IMR-90 (cell line): ENCODE measurements around the gene KLF7. TPM values are rescaled to one million over a fixed set of nuclear protein-coding genes. Genes with fewer than 3 reads are reported as not detected.

ENCODE experiments used
- ATAC-seq: fragments of 200-7000 bp; cut with Tn5 transposase; 2 replicates; pipeline ENCODE4 v1.9.1; 2020; ENCODE audit warnings: low read depth, mild to moderate bottlenecking, moderate library complexity
- BruUV-seq: library from RNA; stranded (reverse); fragments of 400-500 nt; replicated peaks from 2 replicates; lab custom pipeline; 2021; lab: Mats Ljungman, UMichigan
- CTCF ChIA-PET: fragments of 300-600 bp; formaldehyde crosslinking; extraction: SDS; loops from one replicate; lab custom pipeline; 2021; ENCODE audit warnings: antibody characterized with exemption; lab: Yijun Ruan, JAX
- POLR2A ChIA-PET: fragments of 300-600 bp; sonication (Branson Sonifier 250); formaldehyde crosslinking; loops from one replicate; lab custom pipeline; 2022; ENCODE audit warnings: antibody characterized with exemption; ENCODE audit not compliant: unreplicated experiment; lab: Charles Lee
- DNase-seq: peaks from one replicate; pipeline ENCODE4 v3.0.0; 2013
- H2AFZ ChIP-seq: replicated peaks from 2 replicates; pipeline ENCODE3; 2013; ENCODE audit warnings: low read length, mild to moderate bottlenecking; ENCODE audit not compliant: poor library complexity
- H2AK5ac ChIP-seq: 2 replicates; pipeline ENCODE4 v1.6.1; 2013; ENCODE audit warnings: low read depth, low read length, inconsistent platforms
- H2AK9ac ChIP-seq: replicated peaks from 2 replicates; pipeline ENCODE3; 2013; ENCODE audit warnings: mild to moderate bottlenecking, low read depth, low read length, moderate library complexity; ENCODE audit not compliant: poor library complexity
- H2BK120ac ChIP-seq: 2 replicates; pipeline ENCODE4 v1.6.1; 2013; ENCODE audit warnings: low read depth, low read length, inconsistent platforms
- H2BK15ac ChIP-seq: 3 replicates; pipeline ENCODE4 v1.6.1; 2013; ENCODE audit warnings: low read depth, low read length, inconsistent platforms
- H2BK20ac ChIP-seq: 2 replicates; pipeline ENCODE4 v1.6.1; 2013; ENCODE audit warnings: low read depth, mild to moderate bottlenecking, inconsistent platforms, low read length, moderate library complexity
- H2BK5ac ChIP-seq: 2 replicates; pipeline ENCODE4 v1.6.1; 2013; ENCODE audit warnings: mild to moderate bottlenecking, low read depth, low read length, inconsistent platforms; ENCODE audit not compliant: poor library complexity, severe bottlenecking
- H3K14ac ChIP-seq: replicated peaks from 2 replicates; pipeline ENCODE4 v1.6.1; 2013; ENCODE audit warnings: low read depth, low read length, inconsistent platforms
- H3K18ac ChIP-seq: 2 replicates; pipeline ENCODE4 v1.6.1; 2013; ENCODE audit warnings: low read depth, low read length, control low read depth
- H3K23ac ChIP-seq: 2 replicates; pipeline ENCODE4 v1.6.1; 2013; ENCODE audit warnings: low read depth, low read length, inconsistent platforms
- H3K27ac ChIP-seq: 2 replicates; pipeline ENCODE4 v1.5.1; 2013; ENCODE audit warnings: mild to moderate bottlenecking, control low read depth, low read length; ENCODE audit not compliant: insufficient read depth
- H3K27me3 ChIP-seq: 2 replicates; pipeline ENCODE4 v1.6.1; 2013; ENCODE audit warnings: low read length; ENCODE audit not compliant: control insufficient read depth, insufficient read depth
- H3K36me3 ChIP-seq: 2 replicates; pipeline ENCODE4 v1.6.1; 2013; ENCODE audit warnings: low read length, mixed read lengths; ENCODE audit not compliant: control insufficient read depth, insufficient read depth
- H3K4ac ChIP-seq: 2 replicates; pipeline ENCODE4 v1.6.1; 2013; ENCODE audit warnings: low read depth, low read length, inconsistent platforms
- H3K4me1 ChIP-seq: 2 replicates; pipeline ENCODE4 v1.6.1; 2013; ENCODE audit warnings: low read length, mixed read lengths; ENCODE audit not compliant: control insufficient read depth, insufficient read depth
- H3K4me2 ChIP-seq: 2 replicates; pipeline ENCODE4 v1.6.1; 2013; ENCODE audit warnings: low read depth, mild to moderate bottlenecking, control low read depth, low read length, moderate library complexity
- H3K4me3 ChIP-seq: 2 replicates; pipeline ENCODE4 v1.5.1; 2013; ENCODE audit warnings: low read depth, mild to moderate bottlenecking, control low read depth, low read length, moderate library complexity; ENCODE audit not compliant: insufficient read depth
- H3K56ac ChIP-seq: 2 replicates; pipeline ENCODE4 v1.6.1; 2013; ENCODE audit warnings: low read length, inconsistent platforms; ENCODE audit not compliant: insufficient read depth; ENCODE audit errors: extremely low read depth
- H3K79me1 ChIP-seq, 2 experiments: 2 replicates each; pipeline ENCODE4 v1.6.1; 2013; ENCODE audit warnings: low read length in 2 of 2, inconsistent platforms in 1 of 2, low read depth in 1 of 2
- H3K9ac ChIP-seq: 2 replicates; pipeline ENCODE4 v1.6.1; 2013; ENCODE audit warnings: low read depth, low read length, control low read depth
- H3K9me1 ChIP-seq: 2 replicates; pipeline ENCODE4 v1.6.1; 2013; ENCODE audit warnings: low read length, inconsistent platforms; ENCODE audit not compliant: insufficient read depth
- H3K9me3 ChIP-seq: 2 replicates; pipeline ENCODE4 v1.6.1; 2013; ENCODE audit warnings: low read length; ENCODE audit not compliant: control insufficient read depth, insufficient read depth
- H4K20me1 ChIP-seq: 2 replicates; pipeline ENCODE4 v1.6.1; 2013; ENCODE audit warnings: low read length, inconsistent platforms; ENCODE audit not compliant: insufficient read depth
- H4K5ac ChIP-seq: 2 replicates; pipeline ENCODE4 v1.6.1; 2013; ENCODE audit warnings: mild to moderate bottlenecking, low read depth, low read length, control low read depth
- H4K8ac ChIP-seq, 2 experiments: 2 replicates each; pipeline ENCODE4 v1.6.1; 2013; ENCODE audit warnings: low read depth in 2 of 2, low read length in 2 of 2, control low read depth in 1 of 2, inconsistent platforms in 1 of 2
- H4K91ac ChIP-seq: 2 replicates; pipeline ENCODE4 v1.6.1; 2013; ENCODE audit warnings: low read depth, low read length, inconsistent platforms; ENCODE audit not compliant: insufficient read depth
- BHLHE40 ChIP-seq: fragments of 150-350 bp; IDR thresholded peaks from 2 replicates; pipeline ENCODE4 v1.6.1; 2016; ENCODE audit warnings: mild to moderate bottlenecking, low read depth, low read length
- CEBPB ChIP-seq: IDR thresholded peaks from 2 replicates; pipeline ENCODE4 v1.6.1; 2012; ENCODE audit warnings: low read depth, low read length, improper control_type of control experiment
- CHD1 ChIP-seq: IDR thresholded peaks from 2 replicates; pipeline ENCODE4 v1.6.1; 2012; ENCODE audit warnings: low read depth, low read length, improper control_type of control experiment
- CTCF ChIP-seq: conservative IDR thresholded peaks from 2 replicates; pipeline ENCODE4 v1.5.1; 2012; ENCODE audit warnings: mild to moderate bottlenecking, low read depth, low read length, improper control_type of control experiment
- FOS ChIP-seq: fragments of 150-350 bp; IDR thresholded peaks from 2 replicates; pipeline ENCODE4 v1.6.1; 2016; ENCODE audit warnings: low read depth, low read length
- MAFK ChIP-seq: IDR thresholded peaks from 2 replicates; pipeline ENCODE4 v1.6.1; 2012; ENCODE audit warnings: low read depth, low read length, improper control_type of control experiment
- MAZ ChIP-seq: IDR thresholded peaks from 2 replicates; pipeline ENCODE4 v1.6.1; 2012; ENCODE audit warnings: low read depth, mild to moderate bottlenecking, low read length, improper control_type of control experiment, moderate library complexity, borderline replicate concordance
- NFE2L2 ChIP-seq: fragments of 150-350 bp; IDR thresholded peaks from 2 replicates; pipeline ENCODE4 v1.6.1; 2016; ENCODE audit warnings: low read depth, mild to moderate bottlenecking, low read length
- POLR2A ChIP-seq: IDR thresholded peaks from 2 replicates; pipeline ENCODE4 v1.6.1; 2012; ENCODE audit warnings: mild to moderate bottlenecking, low read depth, low read length
- RCOR1 ChIP-seq: IDR thresholded peaks from 2 replicates; pipeline ENCODE4 v1.6.1; 2012; ENCODE audit warnings: mild to moderate bottlenecking, low read length, improper control_type of control experiment; ENCODE audit not compliant: insufficient replicate concordance
- SMC3 ChIP-seq: fragments of 150-350 bp; IDR thresholded peaks from 2 replicates; pipeline ENCODE4 v1.6.1; 2016; ENCODE audit warnings: low read depth, mild to moderate bottlenecking, antibody characterized with exemption, low read length, moderate library complexity
- USF2 ChIP-seq: fragments of 150-350 bp; IDR thresholded peaks from 2 replicates; pipeline ENCODE4 v1.6.1; 2017; ENCODE audit warnings: mild to moderate bottlenecking, antibody characterized with exemption, low read length, low read depth
- WGBS, 2 experiments: methylation state at CpG; one replicate each; pipeline versions ENCODE4 v1.1.5 to v1.1.7; 2013; ENCODE audit warnings: missing lambda C conversion rate in 2 of 2; ENCODE audit not compliant: insufficient read length in 1 of 2; ENCODE audit errors: extremely low coverage in 2 of 2; 5-methylcytosine and 5-hydroxymethylcytosine counted together
- dilution Hi-C: fragments of 300-500 bp; cut with HindIII; formaldehyde crosslinking; loops from one replicate; pipeline ENCODE4 v1.14.3; 2018; ENCODE audit warnings: low sequenced_read_pairs; ENCODE audit not compliant: unreplicated experiment
- in situ Hi-C: fragments of 300-500 bp; cut with MboI; formaldehyde crosslinking; loops from 3 replicates; pipeline ENCODE4 v1.14.3; 2019; ENCODE audit warnings: low sequenced_read_pairs, inconsistent platforms, mixed read lengths
- intact Hi-C: fragments of 100-400 bp; cut with micrococcal nuclease; formaldehyde crosslinking; loops from 2 replicates; pipeline ENCODE4 v1.10.0; 2022
- polyA plus RNA-seq, 3 experiments: library from polyadenylated mRNA; depleted of rRNA; stranded (reverse); fragments of >200 nt; gene quantifications; 2 replicates each; pipeline ENCODE4 v1.2.3, GENCODE V29; 2012; ENCODE audit warnings: low replicate concordance in 1 of 3
- total RNA-seq: library from RNA; depleted of rRNA; stranded (reverse); fragments of >200 nt; gene quantifications from 2 replicates; pipeline ENCODE4 v1.2.3, GENCODE V29; 2012
- TF ChIP-seq, protein P1 (sequence below): fragments of 150-350 bp; IDR thresholded peaks from 2 replicates; pipeline ENCODE4 v1.6.1; 2016; ENCODE audit warnings: low read depth, mild to moderate bottlenecking, low read length, moderate library complexity, borderline replicate concordance

Gene KLF7
- total and polyA plus RNA-seq, 2 of the 4 experiments (the other 2 are of a cell fraction): 23.1 to 28.5 TPM

GRCh38 chr2:207077266-207077665 lies 88.5 kb downstream of the KLF7 start:
- ChIA-PET CTCF (no interaction called here), POLR2A (no interaction called here)
- Histone ChIP-seq H3K9me1 (peaks cover 10% of the 10 kb centered on the region; the same call in 1 of the 2 replicates), H3K4me1 (0 out of 2 replicates have a peak, but pooled peaks cover 2% of the 10 kb centered on the region), H3K27ac (no peak overlapping the region), H4K20me1 (peaks cover 8% of the 10 kb centered on the region; the same call in 1 of the 2 replicates), H3K18ac (no peak overlapping the region), H3K56ac (no peak overlapping the region), H2BK15ac (no peak overlapping the region), H2AK5ac (no peak overlapping the region), H4K5ac (no peak overlapping the region), H4K91ac (no peak overlapping the region), H3K4me3 (no peak overlapping the region), H3K23ac (no peak overlapping the region), H2AFZ (no peak overlapping the region), H2BK5ac (no peak overlapping the region), H2AK9ac (no peak overlapping the region), H3K14ac (no peak overlapping the region), H2BK20ac (no peak overlapping the region), H3K4ac (no peak overlapping the region), H4K8ac (no peak overlapping the region), H3K36me3 (peaks cover 37% of the 10 kb centered on the region), H2BK120ac (no peak overlapping the region), H3K4me2 (no peak overlapping the region), H3K79me1 (peaks cover 24 to 50% of the 10 kb centered on the region in 2 experiments; a peak in 3 of 4 replicates), H3K27me3 (no peaks in the 10 kb centered on the region), H3K9ac (no peak overlapping the region), H3K9me3 (no peaks in the 10 kb centered on the region)
- DNase-seq (no peak), ATAC-seq (no peak)
- 100% methylated on average over 2 of the region's 2 CpGs; no CpG with 5 or more reads in 1 of the 2 experiments for WGBS, 2 experiments
- intact Hi-C loops: loop anchor here (10.0 kb wide), 1 partner anchor 92 kb away; no protein-coding TSS in a partner anchor
- dilution Hi-C loops: no loop called here
- in situ Hi-C loops: no loop called here
- no peak for TF ChIP-seq CTCF
- no peak for TF ChIP-seq NFE2L2
- no peak for TF ChIP-seq CHD1
- no peak for TF ChIP-seq RCOR1
- TF ChIP-seq, protein P1, sequence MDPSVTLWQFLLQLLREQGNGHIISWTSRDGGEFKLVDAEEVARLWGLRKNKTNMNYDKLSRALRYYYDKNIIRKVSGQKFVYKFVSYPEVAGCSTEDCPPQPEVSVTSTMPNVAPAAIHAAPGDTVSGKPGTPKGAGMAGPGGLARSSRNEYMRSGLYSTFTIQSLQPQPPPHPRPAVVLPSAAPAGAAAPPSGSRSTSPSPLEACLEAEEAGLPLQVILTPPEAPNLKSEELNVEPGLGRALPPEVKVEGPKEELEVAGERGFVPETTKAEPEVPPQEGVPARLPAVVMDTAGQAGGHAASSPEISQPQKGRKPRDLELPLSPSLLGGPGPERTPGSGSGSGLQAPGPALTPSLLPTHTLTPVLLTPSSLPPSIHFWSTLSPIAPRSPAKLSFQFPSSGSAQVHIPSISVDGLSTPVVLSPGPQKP: no peak
- no peak for TF ChIP-seq FOS
- TF ChIP-seq MAFK: no peak
- no peak for TF ChIP-seq BHLHE40
- TF ChIP-seq POLR2A: no peak
- TF ChIP-seq CEBPB: no peak
- TF ChIP-seq SMC3: no peak
- TF ChIP-seq MAZ: no peak
- TF ChIP-seq USF2: no peak
- no TSS peak for BruUV-seq
